PC-3 (cell line): Measurements from ENCODE around the gene MED8. TPM values are rescaled to one million over a fixed set of nuclear protein-coding genes. Genes with fewer than 3 reads are reported as not detected.

Experiments
- ATAC-seq: fragments of 200-7000 bp; cut with Tn5 transposase; 2 replicates; pipeline ENCODE4 v1.9.1; 2020; ENCODE audit warnings: mild to moderate bottlenecking, moderate library complexity
- BruUV-seq: library from RNA; stranded (reverse); fragments of 400-500 nt; replicated peaks from 2 replicates; lab custom pipeline; 2021; lab: Mats Ljungman, UMichigan
- CTCF ChIA-PET: fragments of 300-600 bp; sonication (Branson Sonifier 250); formaldehyde crosslinking; loops from one replicate; lab custom pipeline; 2022; ENCODE audit warnings: antibody characterized with exemption; lab: Charles Lee
- POLR2A ChIA-PET: fragments of 300-600 bp; sonication (Branson Sonifier 250); formaldehyde crosslinking; loops from one replicate; lab custom pipeline; 2022; ENCODE audit warnings: antibody characterized with exemption; ENCODE audit not compliant: unreplicated experiment; lab: Charles Lee
- DNase-seq: peaks from one replicate; pipeline ENCODE4 v3.0.0-alpha.2; 2015
- H2AFZ ChIP-seq: fragments of 300-600 bp; sonication (generic); 2 replicates; pipeline ENCODE4 v1.6.0; 2016; ENCODE audit warnings: antibody characterized with exemption, low read length
- H3F3A ChIP-seq: fragments of 300-600 bp; sonication (generic); one replicate; pipeline ENCODE4 v1.6.0; 2017; ENCODE audit warnings: antibody characterized with exemption, low read length, control low read depth, mild to moderate bottlenecking; ENCODE audit not compliant: unreplicated experiment
- H3K27ac ChIP-seq: fragments of 300-600 bp; sonication (generic); 2 replicates; pipeline ENCODE4 v1.5.1; 2016; ENCODE audit warnings: mild to moderate bottlenecking, low read length
- H3K27me3 ChIP-seq: fragments of 300-600 bp; sonication (generic); 2 replicates; pipeline ENCODE4 v1.6.1; 2016; ENCODE audit warnings: low read length, mixed read lengths
- H3K36me3 ChIP-seq: fragments of 300-600 bp; sonication (generic); 2 replicates; pipeline ENCODE4 v1.6.1; 2016; ENCODE audit warnings: low read depth, mixed run types, low read length, mixed read lengths
- H3K4me1 ChIP-seq: fragments of 300-600 bp; sonication (generic); 2 replicates; pipeline ENCODE4 v1.5.1; 2016; ENCODE audit warnings: low read length; ENCODE audit not compliant: insufficient read depth
- H3K4me2 ChIP-seq: fragments of 300-600 bp; sonication (generic); 2 replicates; pipeline ENCODE4 v1.6.0; 2016; ENCODE audit warnings: low read length
- H3K4me3 ChIP-seq: fragments of 300-600 bp; sonication (generic); 2 replicates; pipeline ENCODE4 v1.5.1; 2016; ENCODE audit warnings: mild to moderate bottlenecking, low read length, mixed read lengths
- H3K79me2 ChIP-seq: fragments of 300-600 bp; sonication (generic); 2 replicates; pipeline ENCODE4 v1.6.1; 2017; ENCODE audit warnings: low read length, mixed read lengths
- H3K9ac ChIP-seq: fragments of 300-600 bp; sonication (generic); 2 replicates; pipeline ENCODE4 v1.6.0; 2016; ENCODE audit warnings: mild to moderate bottlenecking, low read length
- H3K9me2 ChIP-seq: fragments of 300-600 bp; sonication (generic); replicated peaks from 2 replicates; pipeline ENCODE4 v1.6.1; 2016; ENCODE audit warnings: mixed run types, low read length, mixed read lengths
- H3K9me3 ChIP-seq: fragments of 300-600 bp; sonication (generic); 2 replicates; pipeline ENCODE4 v1.6.1; 2016; ENCODE audit warnings: low read length, mixed read lengths
- H4K20me1 ChIP-seq: fragments of 300-600 bp; sonication (generic); 2 replicates; pipeline ENCODE4 v1.6.1; 2016; ENCODE audit warnings: low read length, mixed read lengths
- CTCF ChIP-seq: fragments of 300-600 bp; sonication (generic); conservative IDR thresholded peaks from 2 replicates; pipeline ENCODE4 v1.5.1; 2017; ENCODE audit warnings: antibody characterized with exemption, low read depth, mild to moderate bottlenecking, low read length
- EZH2 ChIP-seq: fragments of 300-600 bp; sonication (generic); IDR thresholded peaks from one replicate; pipeline ENCODE4 v1.6.1; 2017; ENCODE audit warnings: antibody characterized with exemption, mild to moderate bottlenecking, low read length; ENCODE audit not compliant: unreplicated experiment
- EZH2phosphoT487 ChIP-seq: fragments of 300-600 bp; sonication (generic); IDR thresholded peaks from 2 replicates; pipeline ENCODE4 v1.6.1; 2018; ENCODE audit warnings: mild to moderate bottlenecking, antibody characterized with exemption, low read length, borderline replicate concordance
- intact Hi-C: fragments of 100-400 bp; cut with micrococcal nuclease; formaldehyde crosslinking; loops from 2 replicates; pipeline ENCODE4 v1.9.0; 2023
- total RNA-seq: library from RNA; depleted of rRNA; stranded (reverse); fragments of >200 nt; gene quantifications from 2 replicates; pipeline ENCODE4 v1.2.3, GENCODE V29; 2014

Gene MED8
- total RNA-seq, 1 experiment from 2014 or later = 41.8 TPM

GRCh38 chr1:43432907-43433306 is 43.3 kb upstream of the MED8 start:
- H3K79me2 ChIP-seq = no peaks in the 10 kb centered on the region
- H3K9me3 ChIP-seq = no peaks in the 10 kb centered on the region
- no peak overlapping the region for H3K9ac ChIP-seq
- no peak overlapping the region for H3K4me3 ChIP-seq
- H3K4me1 ChIP-seq = no peaks in the 10 kb centered on the region
- peaks cover 34% of the 10 kb centered on the region for H3K36me3 ChIP-seq
- no TSS peak for BruUV-seq
- DNase-seq (no peak), ATAC-seq (no peak)
- H3K27ac ChIP-seq = no peak overlapping the region
- H4K20me1 ChIP-seq = no peaks in the 10 kb centered on the region
- no peaks in the 10 kb centered on the region for H3K9me2 ChIP-seq
- ChIA-PET POLR2A (no interaction called here), CTCF (no interaction called here)
- TF ChIP-seq EZH2phosphoT487 (no peak), CTCF (no peak), EZH2 (no peak)
- H3K4me2 ChIP-seq = no peak overlapping the region
- intact Hi-C loops = no loop called here
- no peaks in the 10 kb centered on the region for H3F3A ChIP-seq
- H2AFZ ChIP-seq = no peak overlapping the region
- H3K27me3 ChIP-seq = no peaks in the 10 kb centered on the region

GRCh38 chr1:43432171-43432860 is 42.7 kb upstream of the MED8 start:
- Histone ChIP-seq H3K27ac (no peak overlapping the region), H3K4me1 (no peaks in the 10 kb centered on the region), H3K9me2 (no peaks in the 10 kb centered on the region), H3K36me3 (peaks cover 38% of the 10 kb centered on the region), H3K9ac (no peak overlapping the region), H3F3A (no peaks in the 10 kb centered on the region), H3K27me3 (no peaks in the 10 kb centered on the region), H2AFZ (no peak overlapping the region), H3K9me3 (no peaks in the 10 kb centered on the region), H3K4me3 (no peak overlapping the region), H3K4me2 (no peak overlapping the region), H3K79me2 (no peaks in the 10 kb centered on the region), H4K20me1 (no peaks in the 10 kb centered on the region)
- CTCF ChIA-PET = no interaction called here
- intact Hi-C loops = no loop called here
- ATAC-seq (no peak), DNase-seq (no peak)
- TF ChIP-seq EZH2 (no peak), CTCF (no peak), EZH2phosphoT487 (no peak)
- BruUV-seq = no TSS peak
- POLR2A ChIA-PET = no interaction called here

- no peak for ATAC-seq
These were observed 42.1 kb upstream of the MED8 start for GRCh38 chr1:43431676-43432075.

More at GRCh38 chr1:43431676-43432075, 42.1 kb upstream of the MED8 start:
- Histone ChIP-seq H3K9ac (no peak overlapping the region), H2AFZ (no peak overlapping the region), H3K9me2 (no peaks in the 10 kb centered on the region), H3F3A (no peaks in the 10 kb centered on the region), H3K9me3 (no peaks in the 10 kb centered on the region), H3K36me3 (peaks cover 38% of the 10 kb centered on the region), H3K27ac (no peak overlapping the region), H4K20me1 (no peaks in the 10 kb centered on the region), H3K27me3 (no peaks in the 10 kb centered on the region), H3K4me2 (no peak overlapping the region), H3K4me3 (no peak overlapping the region), H3K79me2 (no peaks in the 10 kb centered on the region), H3K4me1 (no peaks in the 10 kb centered on the region)
- intact Hi-C loops = no loop called here
- DNase-seq = no peak
- CTCF ChIA-PET = no interaction called here
- POLR2A ChIA-PET = no interaction called here
- TF ChIP-seq EZH2 (no peak), CTCF (no peak), EZH2phosphoT487 (no peak)
- no TSS peak for BruUV-seq
